ENCODE data around the gene LIN7A.

Gene LIN7A

DNA sequence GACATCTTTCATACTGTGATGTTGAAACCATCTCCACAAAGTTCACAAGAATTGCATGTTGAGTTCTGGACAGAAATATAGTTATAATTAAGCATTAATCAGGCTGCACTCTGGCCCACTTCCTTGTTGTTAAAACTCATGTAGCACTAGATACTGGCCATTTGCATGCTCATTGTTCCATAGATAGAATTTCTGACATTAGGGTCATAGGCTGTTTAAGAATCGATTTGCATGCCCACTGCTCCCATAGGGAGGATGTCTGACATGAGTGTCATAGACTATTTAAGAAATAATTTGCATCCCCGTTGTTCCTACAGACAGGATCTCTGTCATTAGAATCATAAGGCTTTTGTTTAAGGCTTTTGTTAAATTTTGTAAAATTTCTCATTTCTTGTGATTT is 170.8 kb downstream of the LIN7A start:
- TF ChIP-seq, protein P1, sequence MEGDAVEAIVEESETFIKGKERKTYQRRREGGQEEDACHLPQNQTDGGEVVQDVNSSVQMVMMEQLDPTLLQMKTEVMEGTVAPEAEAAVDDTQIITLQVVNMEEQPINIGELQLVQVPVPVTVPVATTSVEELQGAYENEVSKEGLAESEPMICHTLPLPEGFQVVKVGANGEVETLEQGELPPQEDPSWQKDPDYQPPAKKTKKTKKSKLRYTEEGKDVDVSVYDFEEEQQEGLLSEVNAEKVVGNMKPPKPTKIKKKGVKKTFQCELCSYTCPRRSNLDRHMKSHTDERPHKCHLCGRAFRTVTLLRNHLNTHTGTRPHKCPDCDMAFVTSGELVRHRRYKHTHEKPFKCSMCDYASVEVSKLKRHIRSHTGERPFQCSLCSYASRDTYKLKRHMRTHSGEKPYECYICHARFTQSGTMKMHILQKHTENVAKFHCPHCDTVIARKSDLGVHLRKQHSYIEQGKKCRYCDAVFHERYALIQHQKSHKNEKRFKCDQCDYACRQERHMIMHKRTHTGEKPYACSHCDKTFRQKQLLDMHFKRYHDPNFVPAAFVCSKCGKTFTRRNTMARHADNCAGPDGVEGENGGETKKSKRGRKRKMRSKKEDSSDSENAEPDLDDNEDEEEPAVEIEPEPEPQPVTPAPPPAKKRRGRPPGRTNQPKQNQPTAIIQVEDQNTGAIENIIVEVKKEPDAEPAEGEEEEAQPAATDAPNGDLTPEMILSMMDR (IDR thresholded peaks at IDR 0.05; ENCODE audit: low read depth, low read length, missing control alignments) = no peak
- DNase-seq (ENCODE audit: low read depth) = no peak
- no peak overlapping the region for H3K4me3 ChIP-seq (ENCODE audit: low read depth, low read length)

DNA sequence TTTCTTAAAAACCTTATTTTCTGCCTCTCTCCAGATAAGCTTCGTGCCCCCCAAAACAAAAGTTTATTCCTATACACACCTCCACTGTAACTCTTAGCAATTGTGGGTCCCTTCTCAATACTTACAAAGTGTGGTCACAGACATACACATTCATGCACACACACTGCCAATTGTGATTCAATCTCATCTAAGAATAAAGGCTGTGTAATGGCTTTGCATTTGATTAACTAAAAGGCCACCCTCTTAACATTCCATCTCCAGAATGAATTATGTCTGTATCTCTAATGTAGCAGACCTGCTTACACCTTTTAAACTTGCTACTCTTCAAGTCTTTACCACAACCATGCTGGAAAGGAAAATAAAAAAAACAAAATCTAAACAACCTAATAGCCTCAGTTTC is 171.5 kb downstream of the LIN7A start:
- no peak overlapping the region for H3K4me3 ChIP-seq (ENCODE audit: low read depth, low read length)
- TF ChIP-seq, protein P1 (IDR thresholded peaks at IDR 0.05; ENCODE audit: low read depth, low read length, missing control alignments) = no peak
- no peak for DNase-seq (ENCODE audit: low read depth)

DNA sequence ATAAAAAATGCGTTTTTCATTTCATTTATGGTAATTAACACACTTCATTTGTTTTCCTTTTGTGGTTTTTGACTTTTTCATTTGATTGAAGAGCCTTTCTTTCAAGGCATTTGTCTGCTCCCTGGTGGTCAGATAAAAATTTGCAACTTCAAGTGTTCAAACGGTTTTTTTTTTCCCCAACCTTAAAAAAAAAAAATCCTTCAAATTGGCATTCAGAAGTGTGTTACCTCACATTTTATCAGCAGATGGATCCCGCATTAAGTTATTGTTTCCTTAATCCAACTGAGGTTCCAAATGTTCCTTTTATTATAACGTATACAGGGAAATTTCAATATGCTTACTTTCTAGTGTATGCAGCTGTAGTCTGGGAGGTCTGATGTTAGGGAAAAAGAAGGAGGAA is 173.9 kb downstream of the LIN7A start:
- TF ChIP-seq, protein P1 (IDR thresholded peaks at IDR 0.05; ENCODE audit: low read depth, low read length, missing control alignments) = peak; percentile 39
- no peak overlapping the region for H3K4me3 ChIP-seq (ENCODE audit: low read depth, low read length)

DNA sequence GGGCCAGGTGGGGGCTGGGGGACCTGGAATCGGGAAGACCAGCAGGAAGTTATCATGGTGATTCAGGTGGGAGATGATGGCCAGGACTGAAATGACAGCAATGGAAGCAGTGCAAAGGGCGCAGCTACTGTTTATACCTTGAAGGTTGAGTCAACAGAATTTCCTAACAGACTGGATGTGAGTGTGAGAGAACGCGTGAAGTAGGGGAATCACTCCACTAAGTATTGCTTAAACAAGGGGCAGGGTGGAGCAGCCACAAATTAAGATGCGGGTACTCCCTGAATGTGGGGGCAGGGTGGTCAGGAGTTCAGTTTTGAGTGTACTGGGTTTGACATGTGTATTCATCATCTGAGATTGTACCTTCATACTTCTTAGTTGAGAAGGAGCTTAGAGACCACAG is 175.9 kb downstream of the LIN7A start:
- no peak for DNase-seq (ENCODE audit: low read depth)
- TF ChIP-seq, protein P1 (IDR thresholded peaks at IDR 0.05; ENCODE audit: low read depth, low read length, missing control alignments) = no peak

More for the DNA sequence above, 173.9 kb downstream of the LIN7A start:
- no peak for DNase-seq (ENCODE audit: low read depth)

DNA sequence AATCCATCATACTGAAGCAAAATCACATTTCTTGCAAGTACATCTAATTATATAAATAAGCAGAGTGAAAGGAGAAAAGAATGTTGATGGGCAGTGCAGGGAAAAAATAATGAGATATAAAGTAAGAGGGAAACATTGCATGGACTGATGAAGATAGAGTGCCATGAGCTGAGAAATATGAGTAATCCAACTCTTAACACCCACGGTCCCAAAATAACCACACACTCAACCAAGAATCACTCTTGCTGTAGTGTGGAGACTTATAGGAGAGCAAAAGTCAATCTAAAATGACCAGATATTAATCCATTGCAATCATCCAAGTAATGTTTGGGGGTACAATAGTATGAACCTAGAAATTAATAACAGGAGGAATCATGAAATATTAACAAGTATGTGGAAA is 180.9 kb downstream of the LIN7A start:
- DNase-seq (ENCODE audit: low read depth) = no peak
- no peak overlapping the region for H3K4me3 ChIP-seq (ENCODE audit: low read depth, low read length)
- TF ChIP-seq, protein P1 (IDR thresholded peaks at IDR 0.05; ENCODE audit: low read depth, low read length, missing control alignments) = no peak

More for the DNA sequence above, 175.9 kb downstream of the LIN7A start:
- H3K4me3 ChIP-seq (ENCODE audit: low read depth, low read length) = no peak overlapping the region

DNA sequence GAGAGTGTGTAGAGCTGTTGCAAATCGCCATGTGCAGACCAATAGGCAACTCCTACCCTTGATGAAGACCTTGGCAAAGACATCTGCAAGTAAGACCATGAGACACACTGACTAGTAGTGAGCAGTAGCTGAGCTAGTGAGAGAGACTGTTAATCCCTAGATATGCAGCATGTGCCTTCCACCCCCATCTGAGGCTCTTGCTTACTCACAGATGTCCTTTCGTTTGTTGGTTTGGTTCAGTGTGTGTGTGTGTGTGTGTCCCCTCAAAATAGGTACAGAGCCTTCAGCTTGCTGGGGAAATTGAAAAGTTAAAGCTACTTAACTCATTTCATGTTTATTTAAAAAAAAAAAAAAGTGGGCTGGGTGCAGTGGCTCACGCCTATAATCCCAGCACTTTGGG is 183.5 kb downstream of the LIN7A start:
- H3K4me3 ChIP-seq (ENCODE audit: low read depth, low read length) = no peak overlapping the region

DNA sequence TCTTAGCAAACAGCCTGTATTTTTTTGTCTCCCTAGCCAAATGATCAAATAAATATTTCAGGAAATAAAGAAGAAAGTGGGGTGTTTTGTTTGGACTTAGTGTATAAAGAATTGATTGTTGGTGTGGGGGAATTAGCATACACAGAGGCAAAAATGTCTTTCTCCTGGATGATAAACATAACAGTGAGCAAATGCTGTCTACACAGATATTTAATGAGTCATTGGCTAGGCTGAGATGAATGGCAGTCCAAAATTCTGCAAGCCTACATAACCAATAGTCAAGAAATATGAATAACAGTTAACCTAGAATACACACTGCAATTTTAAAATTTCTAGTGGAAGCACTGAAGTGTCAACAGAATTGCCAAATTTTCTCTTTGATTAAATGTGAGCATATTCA is 185.3 kb downstream of the LIN7A start:
- TF ChIP-seq, protein P1 (IDR thresholded peaks at IDR 0.05; ENCODE audit: low read depth, low read length, missing control alignments) = no peak
- no peak for DNase-seq (ENCODE audit: low read depth)
- no peak overlapping the region for H3K4me3 ChIP-seq (ENCODE audit: low read depth, low read length)

More for the DNA sequence above, 183.5 kb downstream of the LIN7A start:
- DNase-seq (ENCODE audit: low read depth) = no peak
- TF ChIP-seq, protein P1 (IDR thresholded peaks at IDR 0.05; ENCODE audit: low read depth, low read length, missing control alignments) = no peak

All from GM12864 (cell line).